Liver (tissue), 9 donors: ENCODE results near the gene PRSS56. TPM values are rescaled to one million over a fixed set of nuclear protein-coding genes. Genes with fewer than 3 reads are reported as not detected.

Experiments used
- DNase-seq: peaks from one replicate; pipeline ENCODE4 v3.0.0-alpha.2; 2017; ENCODE audit warnings: low spot score
- H3K27ac ChIP-seq, 2 donors: one replicate each; pipeline ENCODE4 v1.7.0; 2013; ENCODE audit warnings: inconsistent platforms in 2 of 2, low read length in 2 of 2, control low read depth in 1 of 2, low read depth in 1 of 2, mild to moderate bottlenecking in 1 of 2
- H3K27me3 ChIP-seq, 4 donors: one replicate each; pipeline versions ENCODE4 v1.6.1 to v1.7.0; 2013; ENCODE audit warnings: low read length in 3 of 4, inconsistent platforms in 1 of 4, mild to moderate bottlenecking in 1 of 4, moderate library complexity in 1 of 4; ENCODE audit not compliant: control insufficient read depth in 4 of 4, insufficient read depth in 4 of 4
- H3K36me3 ChIP-seq, 4 donors: one replicate each; pipeline versions ENCODE4 v1.6.1 to v1.7.0; 2013; ENCODE audit warnings: low read length in 3 of 4, mild to moderate bottlenecking in 3 of 4, low read depth in 1 of 4, moderate library complexity in 1 of 4; ENCODE audit not compliant: control insufficient read depth in 4 of 4, insufficient read depth in 3 of 4
- H3K4me1 ChIP-seq, 4 donors: one replicate each; pipeline versions ENCODE4 v1.6.1 to v1.7.0; 2013; ENCODE audit warnings: low read length in 3 of 4, mild to moderate bottlenecking in 3 of 4, moderate library complexity in 1 of 4; ENCODE audit not compliant: control insufficient read depth in 4 of 4, insufficient read depth in 4 of 4
- H3K4me3 ChIP-seq, 3 donors: one replicate each; pipeline versions ENCODE4 v1.6.1 to v1.7.0; 2013; ENCODE audit warnings: low read length in 3 of 3, control low read depth in 1 of 3, low read depth in 1 of 3, mild to moderate bottlenecking in 1 of 3
- H3K9ac ChIP-seq, 2 donors: one replicate each; pipeline ENCODE4 v1.7.0; 2013; ENCODE audit warnings: low read length in 2 of 2, mild to moderate bottlenecking in 2 of 2, moderate library complexity in 2 of 2, control low read depth in 1 of 2, low read depth in 1 of 2
- H3K9me3 ChIP-seq, 4 donors: one replicate each; pipeline versions ENCODE4 v1.6.1 to v1.7.0; 2013; ENCODE audit warnings: low read length in 3 of 4; ENCODE audit not compliant: control insufficient read depth in 4 of 4
- ATF3 ChIP-seq: IDR thresholded peaks from 2 replicates; pipeline ENCODE4 v1.6.1; 2016; ENCODE audit warnings: antibody characterized with exemption
- CTCF ChIP-seq: fragments of 150-350 bp; IDR thresholded peaks from 2 replicates; pipeline ENCODE4 v1.5.1; 2017; ENCODE audit warnings: improper control_type of control experiment, low read depth, low read length; ENCODE audit not compliant: missing input control
- EGR1 ChIP-seq, 2 donors: IDR thresholded peaks; 2 replicates each; pipeline ENCODE4 v1.6.1; 2016 to 2018; ENCODE audit warnings: antibody characterized with exemption in 2 of 2, low read depth in 2 of 2
- FOXA1 ChIP-seq: IDR thresholded peaks from 2 replicates; pipeline ENCODE4 v1.6.1; 2016; ENCODE audit warnings: antibody characterized with exemption
- FOXA2 ChIP-seq: IDR thresholded peaks from 2 replicates; pipeline ENCODE4 v1.6.1; 2016; ENCODE audit warnings: antibody characterized with exemption
- GABPA ChIP-seq, 2 donors: IDR thresholded peaks in 1 of 2; conservative IDR thresholded peaks in 1 of 2; 2 replicates each; pipeline ENCODE4 v1.6.1; 2016; ENCODE audit warnings: antibody characterized with exemption in 2 of 2, mild to moderate bottlenecking in 1 of 2, moderate library complexity in 1 of 2
- HNF4A ChIP-seq, 2 donors: conservative IDR thresholded peaks; 2 replicates each; pipeline ENCODE4 v1.6.1; 2016; ENCODE audit warnings: antibody characterized with exemption in 2 of 2, mild to moderate bottlenecking in 2 of 2
- HNF4G ChIP-seq: IDR thresholded peaks from 2 replicates; pipeline ENCODE4 v1.6.1; 2016; ENCODE audit warnings: antibody characterized with exemption
- JUND ChIP-seq, 2 donors: IDR thresholded peaks; 2 replicates each; pipeline ENCODE4 v1.6.1; 2016; ENCODE audit warnings: antibody characterized with exemption in 2 of 2
- MAX ChIP-seq: IDR thresholded peaks from 2 replicates; pipeline ENCODE4 v1.6.1; 2016; ENCODE audit warnings: antibody characterized with exemption
- NR2F2 ChIP-seq: IDR thresholded peaks from 2 replicates; pipeline ENCODE4 v1.6.1; 2016; ENCODE audit warnings: antibody characterized with exemption
- RAD21 ChIP-seq, 2 donors: IDR thresholded peaks; 2 replicates each; pipeline ENCODE4 v1.6.1; 2016; ENCODE audit warnings: antibody characterized with exemption in 2 of 2, mild to moderate bottlenecking in 2 of 2
- REST ChIP-seq: IDR thresholded peaks from 2 replicates; pipeline ENCODE4 v1.6.1; 2016; ENCODE audit warnings: antibody characterized with exemption, mild to moderate bottlenecking
- RXRA ChIP-seq, 2 donors: IDR thresholded peaks; 2 replicates each; pipeline ENCODE4 v1.6.1; 2017 to 2018; ENCODE audit warnings: antibody characterized with exemption in 2 of 2, mild to moderate bottlenecking in 1 of 2
- SP1 ChIP-seq: IDR thresholded peaks from 2 replicates; pipeline ENCODE4 v1.6.1; 2018; ENCODE audit warnings: antibody characterized with exemption, mild to moderate bottlenecking
- TAF1 ChIP-seq: conservative IDR thresholded peaks from 2 replicates; pipeline ENCODE4 v1.6.1; 2016; ENCODE audit warnings: antibody characterized with exemption, mild to moderate bottlenecking
- YY1 ChIP-seq: IDR thresholded peaks from 2 replicates; pipeline ENCODE4 v1.6.1; 2016; ENCODE audit warnings: antibody characterized with exemption, mild to moderate bottlenecking
- ZBTB33 ChIP-seq: IDR thresholded peaks from 2 replicates; pipeline ENCODE4 v1.6.1; 2016; ENCODE audit warnings: antibody characterized with exemption
- WGBS: extraction: QIAGEN DNeasy Blood & Tissue Kit; methylation state at CpG from one replicate; pipeline ENCODE4 v1.1.7; 2013; 5-methylcytosine and 5-hydroxymethylcytosine counted together
- polyA plus RNA-seq, 2 donors: library from polyadenylated mRNA; stranded (reverse) in 1 of 2; unstranded in 1 of 2; fragments of 200-250 nt in 1 of 2; fragments of >200 nt in 1 of 2; fragmentation: Nextera tagmentation in 1 of 2; extraction: Ambion mirVana in 1 of 2; gene quantifications; one replicate each; pipeline versions ENCODE4 v1.2.1 to v1.2.3, GENCODE V29; 2013 to 2015
- total RNA-seq, 2 donors: library from RNA; depleted of rRNA; stranded (reverse); fragments of >200 nt; gene quantifications; one replicate each; pipeline ENCODE4 v1.2.3, GENCODE V29; 2014
- donor health status: healthy.
- donor health status: healthy.
- donor health status: healthy.
- donor health status: healthy.
- donor health status: healthy.

PRSS56 gene
- total and polyA plus RNA-seq, 4 donors, result 0.02 TPM; not detected in 3

GRCh38 chr2:232542715-232543467, 22.7 kb downstream of the PRSS56 start:
- DNase-seq, result no peak
- Histone ChIP-seq H3K4me3 (no peak overlapping the region), H3K9me3 (no peaks in the 10 kb centered on the region), H3K27ac (no peak overlapping the region), H3K36me3 (no peaks in the 10 kb centered on the region), H3K9ac (no peak overlapping the region), H3K27me3 (no peaks in the 10 kb centered on the region), H3K4me1 (peaks cover 0 to 4% (median 0%) of the 10 kb centered on the region in 4 donors)
- 92% methylated on average over 20 of the region's 20 CpGs for WGBS
- no peak for TF ChIP-seq CTCF
- TF ChIP-seq FOXA1, result no peak
- no peak for TF ChIP-seq ATF3
- TF ChIP-seq TAF1, result no peak
- TF ChIP-seq HNF4A (conservative IDR thresholded peaks at IDR 0.05), result no peak
- TF ChIP-seq EGR1 (IDR thresholded peaks at IDR 0.05; ENCODE audit: low read depth in 2 of 2), result no peak

- Histone ChIP-seq H3K9ac (no peak overlapping the region), H3K27ac (no peak overlapping the region), H3K4me1 (peaks cover 0 to 4% (median 0%) of the 10 kb centered on the region in 4 donors), H3K36me3 (no peaks in the 10 kb centered on the region), H3K4me3 (no peak overlapping the region), H3K9me3 (no peaks in the 10 kb centered on the region), H3K27me3 (no peaks in the 10 kb centered on the region)
- WGBS, result 90% methylated on average over 14 of the region's 14 CpGs
- no peak for DNase-seq
- TF ChIP-seq TAF1 (no peak), ATF3 (no peak), JUND (IDR thresholded peaks at IDR 0.05) (no peak), FOXA2 (no peak), NR2F2 (no peak), CTCF (no peak), GABPA (IDR thresholded peaks at IDR 0.05 in 1 of 2, conservative IDR thresholded peaks at IDR 0.05 in 1 of 2) (no peak), RAD21 (IDR thresholded peaks at IDR 0.05) (no peak), RXRA (IDR thresholded peaks at IDR 0.05) (no peak), SP1 (no peak), REST (no peak), HNF4A (conservative IDR thresholded peaks at IDR 0.05) (no peak), EGR1 (IDR thresholded peaks at IDR 0.05; ENCODE audit: low read depth in 2 of 2) (no peak), FOXA1 (no peak), HNF4G (no peak), ZBTB33 (no peak), MAX (no peak), YY1 (no peak)
Observed at GRCh38 chr2:232543491-232543890, 23.3 kb downstream of the PRSS56 start.
